H1 (cell line): ENCODE data around the gene SLC22A23. TPM values are rescaled to one million over a fixed set of nuclear protein-coding genes. Genes with fewer than 3 reads are reported as not detected.
A peak's percentile ranks its signal among the peaks of the same experiment; 100 is the strongest.

Source experiments
- CTCF ChIA-PET: fragments of 300-600 bp; sonication (Branson Sonifier 250); formaldehyde crosslinking; loops from one replicate; lab custom pipeline; 2021; ENCODE audit not compliant: partially characterized antibody; lab: Charles Lee
- POLR2A ChIA-PET: fragments of 300-600 bp; sonication (Branson Sonifier 250); formaldehyde crosslinking; loops from one replicate; lab custom pipeline; 2021; ENCODE audit warnings: inconsistent platforms; ENCODE audit not compliant: partially characterized antibody; lab: Charles Lee
- DNase-seq, 2 experiments: peaks; one replicate each; pipeline versions ENCODE4 v3.0.0 to v3.0.0-alpha.2; 2010 to 2022; ENCODE audit warnings: low spot score in 2 of 2, low read depth in 1 of 2, mixed read lengths in 1 of 2
- FAIRE-seq: peaks from 2 replicates; lab custom pipeline; 2011; peaks lifted over from hg19 to GRCh38; lab: Jason Lieb, UNC
- H2AFZ ChIP-seq: 2 replicates; pipeline ENCODE4 v1.8.1; 2012; ENCODE audit warnings: low read length, inconsistent platforms
- H2AK5ac ChIP-seq: 2 replicates; pipeline ENCODE4 v1.6.1; 2013; ENCODE audit warnings: low read depth, low read length
- H2BK120ac ChIP-seq: replicated peaks from 2 replicates; pipeline ENCODE3; 2013; ENCODE audit warnings: low read depth, low read length, inconsistent platforms
- H2BK12ac ChIP-seq: 2 replicates; pipeline ENCODE4 v1.6.1; 2013; ENCODE audit warnings: low read depth, low read length
- H2BK15ac ChIP-seq: 2 replicates; pipeline ENCODE4 v1.6.1; 2013; ENCODE audit warnings: low read length
- H2BK20ac ChIP-seq: 2 replicates; pipeline ENCODE4 v1.6.1; 2013; ENCODE audit warnings: low read length
- H2BK5ac ChIP-seq: 2 replicates; pipeline ENCODE4 v1.6.1; 2013; ENCODE audit warnings: low read depth, low read length
- H3K14ac ChIP-seq: 2 replicates; pipeline ENCODE4 v1.6.1; 2013; ENCODE audit warnings: inconsistent platforms; ENCODE audit not compliant: insufficient read length
- H3K18ac ChIP-seq: 2 replicates; pipeline ENCODE4 v1.6.1; 2013; ENCODE audit warnings: low read length; ENCODE audit errors: extremely low read depth
- H3K23ac ChIP-seq: 2 replicates; pipeline ENCODE4 v1.6.1; 2013; ENCODE audit warnings: inconsistent platforms; ENCODE audit not compliant: insufficient read length
- H3K23me2 ChIP-seq: 2 replicates; pipeline ENCODE4 v1.6.1; 2013; ENCODE audit warnings: low read depth, low read length
- H3K27ac ChIP-seq: 2 replicates; pipeline ENCODE4 v1.6.1; 2011; ENCODE audit warnings: low read depth, low read length, inconsistent platforms
- H3K27me3 ChIP-seq, 4 experiments: replicated peaks in 1 of 4; 1 replicate in 1 of 4; 2 replicates in 3 of 4; pipeline versions ENCODE4 v1.6.1 to v1.8.1; 2011 to 2013; ENCODE audit warnings: low read length in 3 of 4, mild to moderate bottlenecking in 3 of 4, inconsistent platforms in 2 of 4, mixed read lengths in 2 of 4, moderate library complexity in 1 of 4; ENCODE audit not compliant: control insufficient read depth in 3 of 4, insufficient read depth in 3 of 4; ENCODE audit errors: extremely low read depth in 1 of 4
- H3K36me3 ChIP-seq, 4 experiments: 2 replicates each; pipeline versions ENCODE4 v1.6.1 to v1.8.1; 2011 to 2013; ENCODE audit warnings: mild to moderate bottlenecking in 4 of 4, low read length in 3 of 4, moderate library complexity in 2 of 4, control low read depth in 1 of 4, inconsistent platforms in 1 of 4; ENCODE audit not compliant: insufficient read depth in 4 of 4, control insufficient read depth in 2 of 4
- H3K4ac ChIP-seq: replicated peaks from 2 replicates; pipeline ENCODE3; 2013; ENCODE audit warnings: low read length, low read depth, mixed read lengths, inconsistent platforms; ENCODE audit not compliant: insufficient read length
- H3K4me1 ChIP-seq, 4 experiments: replicated peaks in 1 of 4; 1 replicate in 1 of 4; 2 replicates in 3 of 4; pipeline versions ENCODE4 v1.6.1 to v1.8.1; 2011 to 2013; ENCODE audit warnings: low read length in 3 of 4, inconsistent platforms in 2 of 4, mixed read lengths in 1 of 4; ENCODE audit not compliant: insufficient read depth in 4 of 4, control insufficient read depth in 3 of 4
- H3K4me2 ChIP-seq, 2 experiments: 2 replicates each; pipeline versions ENCODE4 v1.6.1 to v1.8.1; 2011 to 2013; ENCODE audit warnings: low read depth in 2 of 2, low read length in 2 of 2, control low read depth in 1 of 2, inconsistent platforms in 1 of 2, mild to moderate bottlenecking in 1 of 2; ENCODE audit not compliant: insufficient read depth in 1 of 2
- H3K4me3 ChIP-seq, 4 experiments: fragments of 200-600, 300-600 bp in 1 of 4; sonication (generic), shearing (Covaris generic), sonication (Bioruptor Twin) in 1 of 4; 2 replicates each; pipeline versions ENCODE4 v1.5.1 to v1.8.1; 2011 to 2016; ENCODE audit warnings: low read length in 4 of 4, low read depth in 3 of 4, control low read depth in 2 of 4, inconsistent platforms in 2 of 4, mild to moderate bottlenecking in 2 of 4, mixed read lengths in 1 of 4, moderate library complexity in 1 of 4; ENCODE audit not compliant: insufficient read depth in 2 of 4; ENCODE audit errors: extremely low read depth in 1 of 4
- H3K56ac ChIP-seq: replicated peaks from 2 replicates; pipeline ENCODE3; 2013; ENCODE audit warnings: low read depth, mild to moderate bottlenecking, mixed read lengths, low read length, inconsistent platforms; ENCODE audit not compliant: insufficient read length
- H3K79me1 ChIP-seq: 2 replicates; pipeline ENCODE4 v1.6.1; 2013; ENCODE audit warnings: low read depth, low read length, control low read depth
- H3K79me2 ChIP-seq, 2 experiments: 2 replicates each; pipeline versions ENCODE4 v1.6.1 to v1.8.1; 2012 to 2013; ENCODE audit warnings: low read length in 2 of 2, mild to moderate bottlenecking in 2 of 2, inconsistent platforms in 1 of 2; ENCODE audit not compliant: insufficient read depth in 2 of 2, control insufficient read depth in 1 of 2
- H3K9ac ChIP-seq, 4 experiments: replicated peaks in 1 of 4; 1 replicate in 1 of 4; 2 replicates in 3 of 4; pipeline versions ENCODE4 v1.6.1 to v1.8.1; 2011 to 2013; ENCODE audit warnings: low read depth in 3 of 4, low read length in 3 of 4, control low read depth in 2 of 4, mild to moderate bottlenecking in 2 of 4, moderate library complexity in 2 of 4, inconsistent platforms in 1 of 4; ENCODE audit errors: extremely low read depth in 1 of 4
- H3K9me3 ChIP-seq, 2 experiments: 2 replicates each; pipeline versions ENCODE4 v1.6.1 to v1.8.1; 2012 to 2013; ENCODE audit warnings: mild to moderate bottlenecking in 2 of 2, moderate library complexity in 2 of 2, control low read depth in 1 of 2, inconsistent platforms in 1 of 2, low read depth in 1 of 2, low read length in 1 of 2, mixed read lengths in 1 of 2; ENCODE audit not compliant: insufficient read depth in 2 of 2
- H4K20me1 ChIP-seq, 2 experiments: replicated peaks in 1 of 2; 2 replicates each; pipeline versions ENCODE3 to v1.8.1; 2011 to 2013; ENCODE audit warnings: inconsistent platforms in 2 of 2, low read length in 2 of 2, mild to moderate bottlenecking in 1 of 2; ENCODE audit not compliant: insufficient read depth in 2 of 2, control insufficient read depth in 1 of 2
- H4K5ac ChIP-seq: 2 replicates; pipeline ENCODE4 v1.6.1; 2013; ENCODE audit warnings: low read length, low read depth, mixed read lengths, inconsistent platforms; ENCODE audit not compliant: insufficient read length
- H4K8ac ChIP-seq: 2 replicates; pipeline ENCODE4 v1.8.0; 2013; ENCODE audit warnings: mild to moderate bottlenecking, moderate library complexity, low read length, inconsistent platforms; ENCODE audit not compliant: insufficient read depth; ENCODE audit errors: extremely low read depth
- H4K91ac ChIP-seq: replicated peaks from 2 replicates; pipeline ENCODE3; 2013; ENCODE audit warnings: low read length, mixed read lengths, inconsistent platforms; ENCODE audit not compliant: insufficient read length
- CBX8 ChIP-seq: fragments of 300-800, 300-1000 bp; sonication (generic); IDR thresholded peaks from 2 replicates; pipeline ENCODE4 v1.7.1; 2016; ENCODE audit warnings: low read depth, low read length, borderline replicate concordance
- HDAC6 ChIP-seq: IDR thresholded peaks from one replicate; pipeline ENCODE4 v1.7.1; 2012; ENCODE audit warnings: low read depth, mild to moderate bottlenecking, inconsistent platforms, low read length, moderate library complexity
- NANOG ChIP-seq: IDR thresholded peaks from 2 replicates; pipeline ENCODE4 v1.6.1; 2011; ENCODE audit warnings: low read length, low read depth, mild to moderate bottlenecking, inconsistent platforms; ENCODE audit not compliant: insufficient read depth, poor library complexity, severe bottlenecking
- SP1 ChIP-seq: IDR thresholded peaks from 2 replicates; pipeline ENCODE4 v1.6.1; 2011; ENCODE audit warnings: low read depth, low read length
- SP2 ChIP-seq: IDR thresholded peaks from 2 replicates; pipeline ENCODE4 v1.6.1; 2012; ENCODE audit warnings: mild to moderate bottlenecking, low read length, inconsistent platforms
- TBP ChIP-seq: IDR thresholded peaks from 2 replicates; pipeline ENCODE4 v1.6.1; 2011; ENCODE audit warnings: low read depth, low read length, improper control_type of control experiment
- TCF12 ChIP-seq: IDR thresholded peaks from 2 replicates; pipeline ENCODE4 v1.6.1; 2011; ENCODE audit warnings: low read depth, mild to moderate bottlenecking, low read length
- TEAD4 ChIP-seq: IDR thresholded peaks from 2 replicates; pipeline ENCODE4 v1.6.1; 2012; ENCODE audit warnings: low read depth, low read length, inconsistent platforms, mixed read lengths
- WGBS, 2 experiments: shearing (Covaris generic) in 1 of 2; methylation state at CpG; one replicate each; pipeline versions ENCODE4 v1.1.6 to v1.1.7; 2013 to 2015; ENCODE audit warnings: low lambda C conversion rate in 2 of 2, mixed read lengths in 2 of 2, inconsistent platforms in 1 of 2, low coverage in 1 of 2, missing lambda C conversion rate in 1 of 2; ENCODE audit not compliant: insufficient replicate concordance in 2 of 2, insufficient coverage in 1 of 2, insufficient read length in 1 of 2; ENCODE audit errors: extremely low coverage in 1 of 2, missing lambda C conversion rate in 1 of 2; 5-methylcytosine and 5-hydroxymethylcytosine counted together
- polyA plus RNA-seq, 7 experiments: library from polyadenylated mRNA; depleted of rRNA in 3 of 7; stranded (reverse) in 5 of 7; unstranded in 2 of 7; fragments of >200 nt in 5 of 7; fragments of 200-250 nt in 2 of 7; gene quantifications; 1 replicate in 5 of 7; 2 replicates in 1 of 7; 4 replicates in 1 of 7; pipeline versions ENCODE4 v1.2.1 to v1.2.3, GENCODE V29; 2011 to 2013; ENCODE audit warnings: missing spikeins in 2 of 7, mixed read lengths in 2 of 7
- total RNA-seq: library from RNA; stranded (reverse); fragmentation: NEBNext Ultra II Directional; extraction: Animal tissue kit (Norgen Biotek cat#: 25700); gene quantifications from 2 replicates; pipeline ENCODE4 v1.2.1, GENCODE V29; 2021
- TF ChIP-seq, protein P1 (sequence below): IDR thresholded peaks from 2 replicates; pipeline ENCODE4 v1.6.1; 2012; ENCODE audit warnings: inconsistent platforms
- TF ChIP-seq, protein P2 (sequence below): IDR thresholded peaks from 2 replicates; pipeline ENCODE4 v1.6.1; 2011; ENCODE audit warnings: low read depth, mild to moderate bottlenecking, low read length; ENCODE audit not compliant: insufficient read depth

The SLC22A23 gene
- total and polyA plus RNA-seq, 2 of the 8 experiments (the other 6 are each of a cell fraction or from before 2014, with no cell fraction given), result 9.9 to 38.4 TPM

DNA sequence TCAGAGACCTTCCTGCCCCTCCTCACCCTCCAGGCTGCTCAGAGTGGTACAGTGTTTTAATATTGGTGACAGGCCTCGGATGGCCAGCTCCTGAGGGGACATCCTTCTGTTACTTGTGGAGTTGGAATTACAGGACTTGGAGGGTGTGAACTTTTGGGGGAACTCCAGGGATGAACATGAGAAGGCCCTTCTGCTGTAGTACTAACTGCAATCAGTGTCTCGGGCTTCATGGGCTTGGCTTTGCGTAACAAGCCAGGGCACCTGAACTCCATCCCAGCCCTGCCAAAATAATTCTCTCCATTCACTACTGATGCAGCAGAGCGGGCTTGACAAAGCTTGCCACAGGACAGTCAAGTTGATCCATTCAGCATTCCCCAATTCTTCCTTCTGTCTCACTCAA is 28.6 kb downstream of the SLC22A23 start:
- peaks cover 13 to 27% (median 21%) of the 10 kb centered on the region in 4 experiments for H3K4me1 ChIP-seq
- H3K14ac ChIP-seq, result no peak overlapping the region
- no peaks in the 10 kb centered on the region for H3K36me3 ChIP-seq
- H2BK120ac ChIP-seq, result no peak overlapping the region
- H3K18ac ChIP-seq, result no peak overlapping the region
- H4K91ac ChIP-seq, result no peak overlapping the region
- H3K9me3 ChIP-seq, result no peaks in the 10 kb centered on the region
- peak overlapping the region; percentile 4; the same call in 1 of the 2 replicates for H2BK12ac ChIP-seq
- no peak for FAIRE-seq
- no peak overlapping the region for H3K4me3 ChIP-seq
- H3K4me2 ChIP-seq, result no peak overlapping the region
- no peak for DNase-seq
- no peak overlapping the region for H3K9ac ChIP-seq
- H2BK15ac ChIP-seq, result no peak overlapping the region
- H2BK5ac ChIP-seq, result peak overlapping the region; percentile 36; the same call in 1 of the 2 replicates
- ChIA-PET POLR2A (no interaction called here), CTCF (interaction anchor here (0.9 to 3.3 kb wide), 4 partner anchors 12 to 30 kb away, joined by 3 to 23 read pairs (median 12); no protein-coding TSS in a partner anchor)
- H3K4ac ChIP-seq, result no peak overlapping the region
- no peak overlapping the region for H4K5ac ChIP-seq
- no peaks in the 10 kb centered on the region for H4K20me1 ChIP-seq
- no peaks in the 10 kb centered on the region; the same call in 1 of the 2 replicates for H3K23me2 ChIP-seq
- no peak overlapping the region for H2BK20ac ChIP-seq
- H2AFZ ChIP-seq, result no peak overlapping the region
- no peak overlapping the region; the same call in 1 of the 2 replicates for H2AK5ac ChIP-seq
- no peak overlapping the region for H3K56ac ChIP-seq
- WGBS, 2 experiments, result 97% methylated on average over 4 of the region's 4 CpGs; no CpG with 5 or more reads in 1 of the 2 experiments
- H4K8ac ChIP-seq, result no peak overlapping the region
- H3K23ac ChIP-seq, result no peak overlapping the region
- H3K27ac ChIP-seq, result no peak overlapping the region
- H3K79me2 ChIP-seq, result peaks cover 0 to 60% of the 10 kb centered on the region in 2 experiments; a peak in 2 of 4 replicates
- H3K27me3 ChIP-seq, result no peaks in the 10 kb centered on the region
- TF ChIP-seq SP2, result no peak
- no peak for TF ChIP-seq NANOG
- TF ChIP-seq TCF12, result no peak
- TF ChIP-seq CBX8, result no peak
- no peak for TF ChIP-seq TEAD4
- no peak for TF ChIP-seq TBP
- TF ChIP-seq, protein P1, sequence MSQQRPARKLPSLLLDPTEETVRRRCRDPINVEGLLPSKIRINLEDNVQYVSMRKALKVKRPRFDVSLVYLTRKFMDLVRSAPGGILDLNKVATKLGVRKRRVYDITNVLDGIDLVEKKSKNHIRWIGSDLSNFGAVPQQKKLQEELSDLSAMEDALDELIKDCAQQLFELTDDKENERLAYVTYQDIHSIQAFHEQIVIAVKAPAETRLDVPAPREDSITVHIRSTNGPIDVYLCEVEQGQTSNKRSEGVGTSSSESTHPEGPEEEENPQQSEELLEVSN, result no peak
- TF ChIP-seq HDAC6, result no peak
- TF ChIP-seq, protein P2, sequence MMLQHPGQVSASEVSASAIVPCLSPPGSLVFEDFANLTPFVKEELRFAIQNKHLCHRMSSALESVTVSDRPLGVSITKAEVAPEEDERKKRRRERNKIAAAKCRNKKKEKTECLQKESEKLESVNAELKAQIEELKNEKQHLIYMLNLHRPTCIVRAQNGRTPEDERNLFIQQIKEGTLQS, result no peak
- no peak for TF ChIP-seq SP1
- H3K79me1 ChIP-seq, result peaks cover 9% of the 10 kb centered on the region
